ENCODE measurements around the gene PRXL2A. TPM values are rescaled to one million over a fixed set of nuclear protein-coding genes. Genes with fewer than 3 reads are reported as not detected.

PRXL2A gene
- total RNA-seq, 1 experiment from 2014 or later, result 47.1 TPM

DNA sequence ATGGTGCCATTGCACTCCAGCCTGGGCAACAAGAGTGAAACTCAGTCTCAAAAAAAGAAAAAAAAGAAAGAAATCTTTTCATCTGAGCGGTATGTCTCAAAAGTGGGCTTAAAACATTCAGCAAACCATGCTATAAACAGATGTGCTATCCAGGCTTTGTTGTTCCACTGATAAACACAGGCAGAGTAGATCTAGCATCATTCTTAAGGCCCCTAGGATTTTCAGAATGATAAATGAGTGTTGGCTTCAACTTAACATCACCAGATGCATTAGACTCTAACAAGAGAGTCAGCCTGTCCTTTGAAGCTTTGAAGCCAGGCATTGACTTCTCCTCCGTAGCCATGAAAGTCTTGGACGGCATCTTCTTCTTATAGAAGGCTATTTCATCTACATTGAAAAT, 28.6 kb upstream of the PRXL2A start:
- H3K9me3 ChIP-seq (ENCODE audit: control insufficient read depth, low read depth, low read length), result no peaks in the 10 kb centered on the region
- no CpG with 5 or more reads among the region's 3 CpGs for WGBS (ENCODE audit: extremely low coverage, insufficient read length, low lambda C conversion rate)
- no peaks in the 10 kb centered on the region for H3K79me1 ChIP-seq (ENCODE audit: insufficient read depth, low read depth, low read length, poor library complexity, severe bottlenecking)
- no peak overlapping the region for H2AFZ ChIP-seq (ENCODE audit: low read length)
- no peaks in the 10 kb centered on the region; the same call in 1 of the 2 replicates for H3K27me3 Mint-ChIP-seq (ENCODE audit: low read depth)
- no peak overlapping the region for H2AK5ac ChIP-seq (ENCODE audit: insufficient read length, low read length)
- H3K27ac Mint-ChIP-seq, result no peak overlapping the region
- H3K27ac ChIP-seq (ENCODE audit: insufficient read length, low read depth, low read length), result no peak overlapping the region
- no peak overlapping the region for H3K9ac ChIP-seq (ENCODE audit: extremely low read depth, insufficient read length, low read length)
- H3K18ac ChIP-seq (ENCODE audit: insufficient read length, low read depth, low read length), result no peak overlapping the region
- no peak overlapping the region for H2BK15ac ChIP-seq (ENCODE audit: low read depth, low read length)
- no peak overlapping the region for H4K91ac ChIP-seq (ENCODE audit: insufficient read length, low read depth, low read length)
- H3T11ph ChIP-seq (ENCODE audit: low read length), result no peak overlapping the region
- no peak overlapping the region for H4K8ac ChIP-seq (replicated peaks; ENCODE audit: insufficient read length, low read depth, low read length)
- H3K14ac ChIP-seq (ENCODE audit: insufficient read depth, low read length), result no peak overlapping the region
- no peaks in the 10 kb centered on the region for H3K79me2 ChIP-seq (ENCODE audit: insufficient read depth, low read length)
- no peaks in the 10 kb centered on the region for H3K23me2 ChIP-seq (ENCODE audit: insufficient read length, low read depth, low read length, poor library complexity, severe bottlenecking)
- no peaks in the 10 kb centered on the region for H3K36me3 Mint-ChIP-seq (ENCODE audit: insufficient read depth in 1 of 3, low read depth in 3 of 3)
- no peak overlapping the region for H3K4me2 ChIP-seq (ENCODE audit: insufficient read depth, insufficient read length, low read length)
- DNase-seq, result no peak
- no peak overlapping the region for H2BK20ac ChIP-seq (ENCODE audit: low read depth, low read length, poor library complexity, severe bottlenecking)
- peaks cover 4 to 6% of the 10 kb centered on the region in 2 experiments; a peak in 3 of 4 replicates for H3K4me1 Mint-ChIP-seq
- no peak overlapping the region for H2BK12ac ChIP-seq (ENCODE audit: insufficient read length, low read depth, low read length)
- H3K9me3 Mint-ChIP-seq, result no peaks in the 10 kb centered on the region
- H3K4ac ChIP-seq (ENCODE audit: low read depth, low read length), result no peak overlapping the region
- H3K56ac ChIP-seq (ENCODE audit: insufficient read length, low read depth, low read length), result no peak overlapping the region
- TF ChIP-seq, protein P1, sequence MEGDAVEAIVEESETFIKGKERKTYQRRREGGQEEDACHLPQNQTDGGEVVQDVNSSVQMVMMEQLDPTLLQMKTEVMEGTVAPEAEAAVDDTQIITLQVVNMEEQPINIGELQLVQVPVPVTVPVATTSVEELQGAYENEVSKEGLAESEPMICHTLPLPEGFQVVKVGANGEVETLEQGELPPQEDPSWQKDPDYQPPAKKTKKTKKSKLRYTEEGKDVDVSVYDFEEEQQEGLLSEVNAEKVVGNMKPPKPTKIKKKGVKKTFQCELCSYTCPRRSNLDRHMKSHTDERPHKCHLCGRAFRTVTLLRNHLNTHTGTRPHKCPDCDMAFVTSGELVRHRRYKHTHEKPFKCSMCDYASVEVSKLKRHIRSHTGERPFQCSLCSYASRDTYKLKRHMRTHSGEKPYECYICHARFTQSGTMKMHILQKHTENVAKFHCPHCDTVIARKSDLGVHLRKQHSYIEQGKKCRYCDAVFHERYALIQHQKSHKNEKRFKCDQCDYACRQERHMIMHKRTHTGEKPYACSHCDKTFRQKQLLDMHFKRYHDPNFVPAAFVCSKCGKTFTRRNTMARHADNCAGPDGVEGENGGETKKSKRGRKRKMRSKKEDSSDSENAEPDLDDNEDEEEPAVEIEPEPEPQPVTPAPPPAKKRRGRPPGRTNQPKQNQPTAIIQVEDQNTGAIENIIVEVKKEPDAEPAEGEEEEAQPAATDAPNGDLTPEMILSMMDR (conservative IDR thresholded peaks at IDR 0.05), result no peak
- no peaks in the 10 kb centered on the region for H3K4me1 ChIP-seq (ENCODE audit: insufficient read depth, low read length)
- H2BK120ac ChIP-seq (ENCODE audit: low read depth, low read length, poor library complexity, severe bottlenecking), result no peak overlapping the region
- no peaks in the 10 kb centered on the region for H3K27me3 ChIP-seq (ENCODE audit: insufficient read depth, low read length)
- H4K5ac ChIP-seq (ENCODE audit: insufficient read length, low read depth, low read length), result no peak overlapping the region
- H3K23ac ChIP-seq (ENCODE audit: insufficient read length, low read depth, low read length), result no peak overlapping the region
- no peak overlapping the region for H3K4me3 Mint-ChIP-seq
- H4K20me1 ChIP-seq (ENCODE audit: control insufficient read depth, insufficient read depth, insufficient read length), result no peaks in the 10 kb centered on the region
- H2BK5ac ChIP-seq (ENCODE audit: insufficient read length, low read length), result no peak overlapping the region
